Stimulated activated CD4-positive, alpha-beta T cell treated with anti-CD3 and anti-CD28 coated beads, TNF-alpha, amount 100 ng/mL, for 48 hours (primary cell): Measurements from ENCODE around the gene ASAP3.

ENCODE experiments used
- DNase-seq, 3 donors: peaks; one replicate each; pipeline ENCODE4 v3.0.0-alpha.2; 2020; ENCODE audit warnings: low read depth in 3 of 3

The ASAP3 gene

DNA sequence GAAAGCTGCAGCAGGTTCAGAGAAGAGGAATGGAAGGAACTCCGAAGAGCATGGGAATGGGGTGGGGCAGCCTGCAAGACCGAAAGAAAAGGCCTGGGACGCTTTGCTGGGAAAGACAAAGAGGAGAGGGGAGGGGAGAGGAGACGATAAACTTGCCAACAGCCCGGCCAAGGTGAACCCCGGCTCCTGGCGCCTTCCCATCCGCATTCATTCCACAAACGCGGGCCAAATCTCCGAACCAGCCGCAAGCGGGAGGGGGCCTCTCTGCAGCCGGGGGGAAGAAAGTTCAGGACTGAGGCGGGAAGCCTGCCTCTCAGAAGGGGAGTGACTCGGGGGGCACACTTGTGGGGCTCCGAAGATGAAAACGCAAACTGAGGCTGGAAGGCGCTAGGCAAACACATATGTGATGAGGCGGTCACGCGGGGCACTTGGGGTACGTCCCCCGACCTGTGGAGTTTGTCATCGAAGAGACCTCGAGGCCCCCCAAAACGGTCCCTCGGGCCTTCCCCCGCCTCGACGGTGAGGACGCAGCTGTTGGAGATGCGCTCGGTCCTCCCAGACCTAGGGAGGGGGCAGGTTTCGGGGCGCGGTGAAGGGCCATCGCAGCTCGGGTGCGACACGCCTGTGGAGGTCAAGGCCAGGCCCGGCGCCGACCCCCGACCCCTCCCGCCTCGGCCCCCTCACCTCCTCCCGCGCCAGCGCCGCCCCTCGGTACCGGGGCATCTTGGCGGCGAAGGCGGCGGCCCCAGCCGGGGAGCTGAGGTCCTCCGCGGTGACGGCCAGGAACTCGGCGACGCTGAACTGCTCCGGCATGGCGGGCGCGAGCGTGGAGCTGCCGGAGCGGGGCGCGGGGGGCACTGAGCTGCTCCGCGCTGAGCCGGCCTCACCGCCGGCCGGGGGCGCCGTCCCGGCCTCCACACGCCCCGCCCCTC, at the start of gene ASAP3:
Gene ASAP3, minus strand, starts transcription at position 859 of the 932 bp plus-strand sequence. Its CDS starts 46 bp downstream, at position 813.
- DNase-seq: no peak

DNA sequence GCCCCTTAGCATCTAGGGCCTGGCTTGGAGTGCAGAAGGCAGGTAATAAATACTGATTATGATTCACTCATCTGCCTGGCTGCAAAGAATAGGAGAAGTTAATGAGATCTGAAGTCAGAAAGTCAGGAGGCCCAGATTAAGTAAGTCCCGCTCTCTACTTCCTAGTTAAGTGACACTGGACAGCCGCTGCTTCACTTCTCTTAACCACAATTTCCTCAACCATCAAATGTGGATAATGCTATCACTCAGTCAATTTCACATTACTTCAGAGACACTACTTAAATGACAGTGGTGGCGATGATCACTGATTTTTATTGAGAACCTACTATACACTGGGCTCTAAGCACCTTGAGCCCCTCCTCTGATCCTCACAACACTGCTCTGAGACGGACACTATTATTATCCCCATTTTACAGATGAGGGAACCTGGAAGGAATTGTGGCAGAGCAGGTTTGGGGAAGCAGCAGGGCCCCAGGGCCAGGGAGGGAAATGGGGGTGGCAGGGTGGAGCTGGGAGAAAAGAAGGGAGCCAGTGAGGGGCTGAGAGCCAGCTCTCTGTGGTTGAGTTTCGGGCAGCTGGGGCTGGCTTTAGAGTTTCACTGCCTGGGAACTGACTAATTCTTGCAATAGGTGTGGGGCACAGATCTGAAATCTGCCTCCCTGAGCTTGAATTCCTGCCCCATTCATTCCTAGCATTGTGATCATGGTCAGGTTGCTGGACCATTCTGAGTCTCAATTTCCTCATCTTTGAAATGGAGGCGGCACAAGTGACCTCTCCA, 49.5 kb upstream of the ASAP3 start:
- DNase-seq: no peak

DNA sequence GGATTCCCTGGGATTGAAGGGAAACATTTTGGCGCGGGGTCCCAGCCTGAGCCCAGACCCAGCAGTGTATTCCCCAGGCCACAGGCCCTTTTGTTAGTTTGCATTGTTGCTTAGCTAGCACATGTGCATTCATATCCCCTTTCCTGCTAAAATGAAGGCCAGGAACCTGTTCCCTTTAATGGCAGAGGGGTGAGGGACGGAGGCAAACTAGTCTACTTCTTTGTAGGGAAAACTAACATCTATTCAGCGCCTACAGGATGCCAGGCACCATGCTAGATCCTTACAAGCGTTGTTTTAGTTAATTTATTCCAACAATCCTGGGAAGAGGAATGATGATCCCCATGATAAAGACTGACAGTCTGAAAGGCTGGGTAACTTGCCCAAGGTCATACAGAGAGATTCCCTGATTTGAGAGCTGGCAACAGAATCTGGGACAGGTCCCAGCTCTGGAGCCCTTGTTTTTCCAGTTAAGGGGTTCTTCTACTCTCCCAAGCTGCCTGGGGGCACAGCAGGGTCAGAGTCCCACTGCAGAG, 47.6 kb upstream of the ASAP3 start:
- no peak for DNase-seq

DNA sequence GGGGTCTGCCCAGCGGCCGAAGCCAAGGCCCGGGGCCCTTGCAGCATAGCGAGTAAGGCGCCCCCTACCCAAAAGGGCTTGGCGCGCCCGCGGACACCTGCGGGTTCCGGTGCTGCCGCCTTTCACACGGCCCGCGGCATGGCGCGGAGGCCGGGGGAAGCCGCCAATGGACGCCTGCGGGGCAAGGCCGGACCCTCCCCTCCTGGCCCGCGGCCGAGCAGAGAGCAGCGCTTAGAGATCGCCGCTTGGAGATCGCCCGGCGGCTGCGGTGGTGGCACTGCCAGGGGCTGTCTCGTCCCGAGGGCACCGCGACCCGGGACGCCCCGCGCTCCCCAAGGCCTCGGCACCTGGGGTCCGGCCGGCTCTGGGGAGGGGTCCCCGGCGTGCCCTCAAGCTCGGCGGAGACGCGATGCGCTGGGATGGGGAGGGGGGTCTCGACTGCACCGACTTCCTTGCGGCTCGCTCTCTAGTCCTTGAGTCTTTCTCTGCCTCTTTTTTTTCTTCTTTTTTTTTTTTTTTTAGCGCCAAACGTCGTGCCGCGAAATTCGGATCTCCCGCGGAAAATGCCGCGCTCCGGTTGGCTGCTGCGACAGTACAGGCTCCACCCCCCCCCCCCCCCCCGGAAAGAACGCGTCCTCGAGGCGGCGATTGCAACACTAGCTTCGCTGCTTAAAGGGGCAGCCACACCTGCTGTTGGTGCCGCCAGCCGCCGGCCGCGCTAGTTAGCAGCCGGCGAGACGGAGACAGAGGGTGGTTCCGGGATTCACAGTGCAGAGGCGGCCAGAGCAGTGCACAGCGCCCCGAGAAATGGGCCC, 47.0 kb upstream of the ASAP3 start, which contains the start of gene E2F2:
Gene E2F2, minus strand, starts transcription at position 487 of the 815 bp plus-strand sequence. Its CDS starts 440 bp downstream, at position 47.
- DNase-seq: peak; percentile 63 to 74 (median 70)

DNA sequence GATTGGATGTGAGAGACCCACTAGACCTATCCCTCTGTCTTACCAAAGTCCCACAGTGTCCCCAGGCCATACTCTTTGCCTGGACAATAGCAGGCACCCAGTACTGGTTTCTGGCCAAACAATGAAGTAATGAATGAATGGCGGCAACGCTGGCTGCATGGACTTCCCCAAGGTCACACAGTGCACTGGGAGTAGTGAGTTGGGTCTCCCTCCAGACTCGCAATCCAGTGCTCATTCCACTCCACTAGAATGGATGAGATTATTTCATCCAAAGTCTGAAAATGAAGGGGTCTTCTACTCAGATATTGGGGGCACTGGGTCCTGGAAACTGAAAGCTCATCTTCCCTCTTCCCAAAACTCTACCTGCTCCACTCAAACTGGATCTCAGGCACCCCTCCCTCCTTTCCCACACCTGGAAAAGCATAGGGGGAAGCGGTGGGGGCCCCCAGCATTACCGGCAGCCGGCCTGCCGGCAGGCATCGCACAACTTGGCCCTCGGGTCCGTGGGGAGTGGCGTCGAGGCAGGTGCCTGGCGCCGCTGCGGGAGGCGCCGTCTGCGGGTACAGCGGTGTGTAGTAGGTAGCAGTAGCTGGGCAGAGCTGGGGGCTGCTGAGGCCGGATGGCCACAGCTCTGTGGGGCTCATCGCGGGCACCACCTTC, 46.2 kb upstream of the ASAP3 start:
- DNase-seq: no peak

DNA sequence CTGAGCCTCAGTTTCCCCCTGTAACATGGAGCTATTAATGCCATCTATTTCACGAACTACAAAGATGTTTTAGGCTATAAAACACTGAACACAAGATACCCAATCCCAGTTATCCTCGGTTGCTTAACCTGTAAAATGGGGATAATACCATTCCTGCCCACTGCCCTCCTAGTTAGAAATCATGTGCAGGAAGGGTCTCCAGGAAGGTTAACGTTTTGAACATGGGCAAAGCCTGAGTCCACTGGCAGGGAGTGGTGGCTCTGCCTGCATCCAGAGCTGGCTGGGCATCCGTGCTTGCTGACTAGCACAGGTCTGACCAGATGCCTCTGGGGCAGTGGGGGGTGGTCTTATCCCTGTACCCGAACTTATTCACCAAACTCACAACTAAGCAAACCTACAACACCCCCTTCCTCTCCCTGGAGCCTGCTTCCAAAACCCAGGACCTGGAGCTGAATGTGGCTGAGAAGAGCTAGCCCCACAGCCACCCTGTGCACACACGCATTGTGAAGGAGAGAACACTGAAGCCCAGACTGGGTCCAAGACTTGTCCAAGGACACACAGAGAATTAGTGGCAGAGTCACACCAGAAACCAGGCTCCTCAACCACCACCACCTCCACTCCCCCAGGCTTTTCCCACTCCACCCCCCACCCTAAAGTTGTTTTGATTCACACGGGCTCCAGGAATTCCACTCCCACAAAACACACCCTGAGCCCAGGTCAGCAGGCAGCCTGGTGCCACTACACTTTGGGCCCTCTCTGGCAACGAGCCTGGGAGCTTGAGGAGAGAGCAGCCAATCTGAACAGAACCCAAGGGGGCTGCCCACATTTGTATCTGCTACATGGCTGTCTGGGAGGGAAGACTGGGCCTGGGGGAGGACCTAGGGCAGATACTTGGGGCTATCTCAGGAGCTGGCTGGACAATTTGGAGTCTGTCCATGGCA, 45.4 kb upstream of the ASAP3 start:
- DNase-seq: no peak

DNA sequence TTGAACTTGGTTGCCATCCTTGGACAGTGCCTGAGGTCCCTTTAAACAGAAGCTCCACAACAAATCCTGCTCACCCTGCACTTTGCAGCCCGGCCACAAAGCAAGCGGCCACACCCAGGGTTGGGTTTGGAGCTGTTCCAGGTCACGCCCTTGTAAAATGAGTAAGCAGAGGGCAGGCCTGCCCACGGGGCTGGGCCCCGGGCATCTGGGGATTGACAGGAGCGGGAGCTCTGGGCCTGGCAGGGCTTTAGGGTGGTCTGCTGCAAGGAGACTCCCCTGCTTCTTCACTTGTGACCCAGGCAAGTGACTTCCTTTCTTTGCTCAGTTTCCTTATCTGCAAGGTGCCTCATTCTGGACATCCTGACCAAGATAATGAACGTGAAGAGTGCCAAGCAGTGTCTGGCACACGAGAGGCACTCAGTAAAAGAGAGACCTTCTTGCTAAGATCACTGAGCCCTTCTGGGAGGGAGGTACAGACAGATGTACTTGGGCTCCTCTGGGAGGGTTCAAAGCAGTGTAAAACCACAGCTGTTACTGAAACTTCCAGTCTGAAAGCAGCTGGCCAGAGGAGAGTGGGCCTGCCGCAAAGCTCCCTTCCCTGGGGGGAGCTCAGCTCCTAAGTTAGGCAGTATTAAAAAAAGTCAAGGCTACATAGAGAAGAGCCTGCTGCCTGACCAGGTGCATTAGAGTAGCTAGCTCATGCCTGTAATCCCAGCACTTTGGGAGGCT, 44.4 kb upstream of the ASAP3 start:
- peak; percentile 67 to 71 (median 70) for DNase-seq

DNA sequence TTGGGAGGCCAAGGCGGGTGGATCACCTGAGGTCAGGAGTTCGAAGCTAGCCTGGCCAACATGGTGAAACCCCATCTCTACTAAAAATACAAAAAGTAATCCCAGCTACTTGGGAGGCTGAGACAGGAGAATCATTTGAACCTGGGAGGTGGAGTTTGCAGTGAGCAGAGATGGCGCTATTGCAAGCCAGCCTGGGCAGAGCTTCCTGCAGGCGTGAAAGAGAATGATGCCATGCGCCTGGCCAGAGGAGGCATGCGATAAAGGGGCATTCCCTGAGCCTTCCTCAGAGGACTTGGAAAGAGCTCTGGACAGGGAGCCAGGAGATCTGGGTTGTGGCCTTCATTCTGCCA, 43.9 kb upstream of the ASAP3 start:
- DNase-seq: no peak

DNA sequence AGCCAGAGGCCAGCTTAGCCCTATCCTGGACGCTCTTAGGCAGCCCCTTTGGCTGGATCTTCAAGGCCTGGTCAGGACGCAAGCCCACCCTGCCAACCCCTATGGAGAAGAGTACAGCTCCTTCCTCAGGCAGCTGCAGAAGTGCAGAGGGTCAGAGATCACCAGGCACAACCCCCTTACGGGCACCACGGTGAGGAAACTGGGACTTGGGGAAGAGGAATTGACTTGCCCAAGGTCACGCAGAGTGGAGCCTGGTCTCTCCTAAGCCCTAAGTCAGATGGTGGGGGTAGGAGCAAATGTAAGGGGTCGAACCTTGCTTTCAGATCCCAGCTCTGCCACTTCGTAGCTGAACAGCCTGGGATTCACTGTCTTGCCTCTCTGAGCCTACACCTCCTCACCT, 43.4 kb upstream of the ASAP3 start:
- no peak for DNase-seq

DNA sequence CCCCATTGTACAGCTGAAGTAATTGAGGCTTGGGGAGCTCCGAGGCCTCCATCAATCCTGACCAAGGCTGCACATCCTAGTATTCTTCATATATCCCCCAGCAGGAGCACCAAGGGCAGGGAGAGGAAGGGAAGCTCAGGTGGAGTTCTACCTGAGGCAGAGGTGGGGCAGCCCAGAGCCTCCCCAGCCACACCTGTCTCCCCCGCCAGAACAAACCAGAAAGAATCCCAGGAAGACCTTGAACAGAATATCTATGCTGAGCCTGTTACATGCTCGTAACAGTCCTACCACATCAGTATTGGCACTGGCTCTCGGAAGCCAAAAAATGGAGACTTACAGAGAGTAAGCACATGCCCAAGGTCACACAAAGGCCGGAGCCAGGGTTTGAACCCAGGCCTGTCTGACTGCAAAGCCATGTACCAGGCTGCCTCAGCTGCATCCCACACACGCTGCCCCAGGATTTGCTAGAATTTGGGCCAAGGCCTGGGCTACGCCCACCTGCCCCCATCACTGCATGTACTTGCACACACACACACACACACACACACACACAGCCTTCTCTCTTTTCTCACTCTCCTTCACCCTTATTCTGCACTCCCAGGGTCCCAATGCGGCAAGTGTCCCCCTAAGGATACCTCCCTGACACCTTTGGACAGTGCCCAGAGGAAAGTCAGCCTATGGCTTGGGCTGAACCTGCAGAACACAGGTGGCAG, 42.5 kb upstream of the ASAP3 start:
- no peak for DNase-seq

DNA sequence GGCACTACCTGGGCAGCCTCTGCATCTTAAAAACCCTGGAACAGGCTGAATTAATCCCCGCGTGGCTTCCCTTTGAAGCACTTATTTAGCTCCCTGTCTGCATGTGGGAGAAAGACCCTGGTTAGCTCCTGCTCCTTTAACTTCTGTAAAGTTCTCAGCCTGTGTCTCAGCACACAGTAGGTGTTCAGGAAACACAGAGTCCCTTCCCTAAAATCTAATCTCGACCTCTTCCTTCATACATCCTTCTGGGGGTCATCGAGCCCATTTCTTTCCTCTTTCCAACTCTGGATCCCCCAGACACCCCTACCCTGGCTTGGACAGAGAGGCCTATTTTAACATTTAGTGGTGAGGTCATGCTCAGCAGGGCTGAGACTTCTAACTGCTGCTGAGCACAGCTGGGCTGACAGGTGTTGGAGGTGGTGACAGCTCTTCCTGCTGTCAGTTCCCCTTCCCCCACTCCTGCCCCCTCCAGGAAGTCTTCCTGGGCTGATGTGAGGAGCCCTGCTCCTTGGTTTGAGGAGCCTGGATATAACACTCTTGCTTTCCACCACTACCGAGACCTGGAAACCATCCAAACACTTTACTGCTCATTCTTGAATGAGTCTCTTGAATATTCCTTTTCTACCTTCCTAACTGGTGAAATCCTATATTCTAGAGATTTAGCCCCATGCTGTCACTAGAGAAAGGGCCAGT, 41.7 kb upstream of the ASAP3 start:
- DNase-seq: no peak

DNA sequence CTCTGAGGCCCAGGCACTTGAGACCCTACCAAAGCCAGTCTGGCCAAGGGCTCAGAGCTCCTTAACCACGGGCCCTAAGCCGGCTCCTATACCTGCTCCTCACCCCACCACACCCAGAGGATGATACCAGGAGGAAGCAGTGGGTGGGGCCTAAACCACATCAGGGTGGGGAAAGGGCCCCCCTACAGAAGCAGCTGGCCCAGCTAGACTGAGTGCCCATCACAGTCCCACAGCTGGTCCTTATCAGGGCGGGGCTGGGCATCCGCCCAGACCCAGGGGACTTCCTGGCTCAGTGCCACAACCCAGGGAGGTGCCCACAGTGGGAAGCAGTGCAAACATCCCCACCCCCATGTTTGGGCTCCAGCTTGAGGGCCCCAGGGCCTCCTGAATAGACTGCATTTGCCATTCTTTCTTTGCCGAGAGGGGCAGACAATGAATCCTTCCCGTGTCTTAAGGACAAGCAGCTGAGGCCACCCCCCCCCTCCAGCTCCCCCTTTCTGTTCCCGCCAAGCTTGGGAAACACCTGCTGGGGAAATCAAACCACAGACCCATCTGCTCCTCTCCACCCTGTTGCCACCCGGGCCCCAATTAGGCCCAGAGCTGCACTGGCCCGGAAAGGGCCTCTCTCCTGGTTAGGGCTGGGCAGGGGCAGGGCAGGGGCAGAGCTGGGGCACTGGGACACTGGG, 40.9 kb upstream of the ASAP3 start:
- no peak for DNase-seq

DNA sequence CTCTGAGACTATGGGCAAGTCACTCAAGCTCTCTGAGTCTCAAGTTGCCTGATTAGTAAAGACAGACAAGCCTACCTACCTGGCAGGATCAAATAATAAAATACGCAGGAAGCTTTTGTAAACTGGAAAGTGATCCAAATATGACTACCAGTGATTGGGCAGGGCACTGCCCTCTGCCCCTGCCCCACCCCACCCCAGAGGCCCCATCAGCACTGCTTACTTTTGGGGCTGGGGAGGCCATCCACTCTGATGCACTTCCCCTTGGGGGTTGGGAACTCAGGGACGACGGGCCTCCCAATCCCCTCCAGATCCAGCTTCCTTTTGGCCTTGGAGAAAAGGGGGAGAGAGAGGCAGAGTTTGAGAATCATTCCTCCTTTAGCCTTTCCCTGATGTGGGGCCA, 40.2 kb upstream of the ASAP3 start:
- no peak for DNase-seq

DNA sequence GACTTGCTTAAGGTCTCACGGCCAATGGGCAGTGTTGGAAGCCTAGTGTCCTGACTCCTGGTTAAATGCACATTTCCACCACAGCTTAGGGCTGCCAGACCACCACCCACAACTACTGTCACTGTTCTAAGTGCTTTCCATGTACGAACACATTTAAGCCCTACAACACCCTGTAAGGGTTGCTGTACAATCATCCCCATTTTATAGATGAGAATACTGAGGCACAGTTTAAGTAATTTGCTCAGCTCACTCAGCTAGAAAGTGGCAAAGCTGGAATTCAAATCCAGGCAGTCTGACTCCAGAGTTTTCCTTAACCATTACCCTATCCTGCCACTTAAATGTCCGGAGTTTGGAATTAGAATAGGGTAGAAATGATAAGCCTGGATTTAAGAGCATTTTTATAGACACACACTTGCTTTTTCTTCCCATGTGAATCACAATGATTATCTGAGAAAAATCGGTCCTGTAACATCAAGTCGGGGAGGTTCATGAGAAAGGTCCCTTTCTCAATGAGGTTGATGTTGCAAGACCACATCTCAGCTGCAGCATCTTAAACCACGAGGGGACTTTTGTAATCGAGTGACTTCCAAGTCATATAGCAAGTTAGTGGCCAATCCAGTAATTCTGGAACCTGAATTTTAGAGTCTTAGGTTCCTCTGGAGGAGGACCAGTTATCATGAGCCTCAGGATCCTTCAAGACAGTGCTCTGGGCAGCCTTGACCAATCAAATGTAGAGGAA, 38.4 kb upstream of the ASAP3 start:
- DNase-seq: no peak

DNA sequence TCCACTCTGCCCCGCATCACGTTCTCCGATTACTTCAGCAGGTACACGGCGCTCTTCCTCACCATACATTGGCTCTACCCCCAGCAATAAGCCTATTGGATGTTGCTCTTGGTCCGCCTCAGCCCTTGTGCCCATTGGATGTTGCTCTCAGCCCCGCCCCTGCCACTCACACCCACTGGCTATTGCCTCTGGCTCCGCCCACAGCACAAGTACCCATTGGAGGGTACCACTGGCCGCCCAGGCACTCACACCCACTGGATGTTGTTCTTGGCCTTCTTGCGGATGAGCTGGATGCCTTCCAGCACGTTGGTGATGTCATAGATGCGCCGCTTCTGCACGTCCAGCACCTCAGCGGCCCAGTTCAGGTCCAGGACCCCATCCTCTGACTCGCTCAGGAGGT, 37.6 kb upstream of the ASAP3 start:
- DNase-seq: no peak

DNA sequence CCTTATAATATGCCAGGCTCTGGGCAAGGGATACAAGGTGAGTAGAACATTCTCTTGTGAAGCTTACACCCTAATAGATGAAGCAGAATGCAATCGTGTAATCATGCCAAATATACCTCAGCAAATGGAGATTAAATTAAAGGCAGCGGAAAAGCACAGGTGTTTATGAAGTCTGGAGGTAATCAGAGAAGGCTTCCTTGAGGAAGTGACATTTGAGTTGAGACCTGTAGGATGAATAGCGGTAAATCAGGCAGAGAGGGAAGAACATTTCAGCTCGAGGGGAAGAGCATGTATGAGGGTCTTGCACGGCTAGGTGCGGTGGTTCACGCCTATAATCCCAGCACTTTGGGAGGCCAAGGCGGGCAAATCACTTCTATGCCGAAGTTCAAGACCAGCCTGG, 33.6 kb upstream of the ASAP3 start:
- DNase-seq: no peak

DNA sequence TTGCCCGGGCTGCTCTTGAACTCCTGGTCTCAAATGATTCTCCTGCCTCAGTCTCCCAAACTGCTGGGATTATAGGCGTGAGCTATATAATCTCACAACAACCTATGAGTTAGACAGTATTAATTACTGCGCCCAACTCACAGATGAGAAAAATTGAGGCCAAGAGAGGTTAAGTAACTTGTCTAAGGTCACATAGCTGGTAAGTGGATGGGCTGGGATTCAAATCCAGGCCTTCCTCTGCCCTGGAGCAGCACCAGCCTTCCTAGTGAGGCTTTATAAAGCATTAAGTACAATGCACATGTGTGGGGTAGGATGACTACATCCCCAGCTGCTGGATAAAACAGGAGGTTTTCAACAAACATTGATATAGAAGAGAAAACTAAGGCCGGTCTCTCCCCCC, 31.9 kb upstream of the ASAP3 start:
- DNase-seq: no peak
